PFSK-1 (cell line): ENCODE results near the gene MDFIC2.

Experiments
- POLR2AphosphoS5 ChIP-seq: IDR thresholded peaks from 2 replicates; pipeline ENCODE4 v1.6.1; 2012; ENCODE audit warnings: low read depth, mild to moderate bottlenecking, control low read depth, low read length, moderate library complexity
- REST ChIP-seq, 2 experiments: IDR thresholded peaks; 2 replicates each; pipeline versions ENCODE4 v1.6.1 to v1.8.0; 2011 to 2012; ENCODE audit warnings: low read depth in 2 of 2, low read length in 2 of 2, control low read depth in 1 of 2, inconsistent platforms in 1 of 2, mild to moderate bottlenecking in 1 of 2, moderate library complexity in 1 of 2; ENCODE audit not compliant: insufficient read depth in 1 of 2
- TAF1 ChIP-seq: IDR thresholded peaks from 2 replicates; pipeline ENCODE4 v1.6.1; 2012; ENCODE audit warnings: low read length, control low read depth, borderline replicate concordance; ENCODE audit not compliant: insufficient read depth

- TF ChIP-seq POLR2AphosphoS5 (no peak), REST (IDR thresholded peaks at IDR 0.05; ENCODE audit: insufficient read depth in 1 of 2, low read depth in 2 of 2, low read length in 2 of 2) (no peak), TAF1 (no peak)
Measured at GRCh38 chr3:70179111-70179510, 133.3 kb downstream of the MDFIC2 start.
